HL-60 (cell line): ENCODE results near the gene AOPEP.
"Not testable (repeated sequence)": the region's sequence is repeated elsewhere in the genome, so short reads cannot be mapped to it uniquely, and the experiment has no call there.

Experiments
- DNase-seq, 2 experiments: peaks; one replicate each; pipeline ENCODE4 v3.0.0-alpha.2; 2010 to 2020; ENCODE audit warnings: low read depth in 1 of 2, low spot score in 1 of 2
- H3K27ac ChIP-seq: fragments of 250-450 bp; sonication (Bioruptor Pico); replicated peaks from 2 replicates; pipeline ENCODE4 v1.5.1; 2020; ENCODE audit warnings: mild to moderate bottlenecking, moderate library complexity
- H3K27me3 ChIP-seq: fragments of 250-450 bp; sonication (Bioruptor Pico); 2 replicates; pipeline ENCODE4 v1.5.1; 2021; ENCODE audit warnings: mild to moderate bottlenecking, moderate library complexity; ENCODE audit not compliant: insufficient read depth, poor library complexity, severe bottlenecking
- H3K4me3 ChIP-seq: replicated peaks from 2 replicates; pipeline ENCODE4 v1.5.1; 2011; ENCODE audit warnings: mild to moderate bottlenecking, control low read depth, low read length; ENCODE audit not compliant: insufficient read depth
- CTCF ChIP-seq: IDR thresholded peaks from one replicate; pipeline ENCODE4 v1.5.1; 2011; ENCODE audit warnings: low read length, control low read depth, inconsistent platforms; ENCODE audit not compliant: insufficient read depth
- GABPA ChIP-seq: IDR thresholded peaks from 2 replicates; pipeline ENCODE4 v1.6.1; 2012; ENCODE audit warnings: low read depth
- POLR2AphosphoS5 ChIP-seq: IDR thresholded peaks from 2 replicates; pipeline ENCODE4 v1.6.1; 2012; ENCODE audit warnings: low read depth
- REST ChIP-seq: IDR thresholded peaks from 2 replicates; pipeline ENCODE4 v1.6.1; 2012; ENCODE audit warnings: low read depth; ENCODE audit not compliant: insufficient replicate concordance
- SPI1 ChIP-seq: IDR thresholded peaks from 2 replicates; pipeline ENCODE4 v1.6.1; 2012; ENCODE audit warnings: low read depth, mild to moderate bottlenecking, borderline replicate concordance

AOPEP gene

GRCh38 chr9:94872891-94873511 is 146.5 kb downstream of the AOPEP start:
- TF ChIP-seq GABPA (no peak), POLR2AphosphoS5 (no peak), REST (no peak), CTCF (no peak), SPI1 (no peak)

GRCh38 chr9:94874316-94874715 is 147.8 kb downstream of the AOPEP start:
- Histone ChIP-seq H3K4me3 (no peak overlapping the region), H3K27ac (no peak overlapping the region), H3K27me3 (no peaks in the 10 kb centered on the region)
- TF ChIP-seq GABPA (no peak), REST (no peak), SPI1 (no peak), CTCF (no peak), POLR2AphosphoS5 (no peak)
- DNase-seq: no peak

More at GRCh38 chr9:94872891-94873511, 146.5 kb downstream of the AOPEP start:
- H3K27ac ChIP-seq: no peak overlapping the region
- no peak for DNase-seq
- no peaks in the 10 kb centered on the region for H3K27me3 ChIP-seq
- no peak overlapping the region for H3K4me3 ChIP-seq

- H3K27me3 ChIP-seq: no peaks in the 10 kb centered on the region
- no peak for TF ChIP-seq CTCF
- no peak for TF ChIP-seq GABPA
- no peak for TF ChIP-seq SPI1
- no peak for TF ChIP-seq REST
- TF ChIP-seq POLR2AphosphoS5: no peak
- H3K27ac ChIP-seq: no peak overlapping the region
- H3K4me3 ChIP-seq: no peak overlapping the region
- DNase-seq: no peak
These were observed 149.0 kb downstream of the AOPEP start for GRCh38 chr9:94875300-94876020.

GRCh38 chr9:94878804-94879203 is 152.3 kb downstream of the AOPEP start:
- DNase-seq, H3K4me3 ChIP-seq, H3K27ac ChIP-seq, H3K27me3 ChIP-seq: not testable (repeated sequence)
